Skin of body (tissue), 2 donors: ENCODE measurements around the gene RNF207. TPM values are rescaled to one million over a fixed set of nuclear protein-coding genes. Genes with fewer than 3 reads are reported as not detected.

Source experiments
- DNase-seq: peaks from one replicate; lab custom pipeline; 2025; lab: John Stamatoyannopoulos, UW
- total RNA-seq: library from RNA; depleted of rRNA; stranded (reverse); fragments of >200 nt; gene quantifications from one replicate; pipeline ENCODE4 v1.2.3, GENCODE V29; 2014

The RNF207 gene
- total RNA-seq, 1 donor from 2014 or later: 7.6 TPM

GRCh38 chr1:6224718-6225117, 18.8 kb downstream of the RNF207 start:
- no peak for DNase-seq

- no peak for DNase-seq
Observed at GRCh38 chr1:6225651-6226050, 19.7 kb downstream of the RNF207 start.

- DNase-seq: no peak
Observed at GRCh38 chr1:6233376-6233775, 27.5 kb downstream of the RNF207 start.

GRCh38 chr1:6234502-6235295, 28.8 kb downstream of the RNF207 start:
- no peak for DNase-seq

GRCh38 chr1:6235296-6235677, 29.4 kb downstream of the RNF207 start:
- no peak for DNase-seq

GRCh38 chr1:6237093-6237492, 31.2 kb downstream of the RNF207 start:
- DNase-seq: no peak

- no peak for DNase-seq
Observed at GRCh38 chr1:6239213-6239752, 33.4 kb downstream of the RNF207 start.

- peak; percentile 58 for DNase-seq
Observed at GRCh38 chr1:6239950-6240768, 34.2 kb downstream of the RNF207 start.

- no peak for DNase-seq
Observed at GRCh38 chr1:6241107-6241886, 35.4 kb downstream of the RNF207 start.

- DNase-seq: no peak
Observed at GRCh38 chr1:6241887-6242740, 36.2 kb downstream of the RNF207 start.

- DNase-seq: no peak
Observed at GRCh38 chr1:6243053-6243834, 37.3 kb downstream of the RNF207 start.

- DNase-seq: no peak
Observed at GRCh38 chr1:6243993-6244392, 38.1 kb downstream of the RNF207 start, which contains the start of gene HES3. TSS of gene HES3 (plus strand) at chr1:6244179. CDS start at chr1:6244366, 187 bp downstream.

GRCh38 chr1:6244401-6245049, 38.6 kb downstream of the RNF207 start:
- no peak for DNase-seq

- peak; percentile 72 for DNase-seq
Observed at GRCh38 chr1:6245086-6245868, 39.4 kb downstream of the RNF207 start.

- DNase-seq: no peak
Observed at GRCh38 chr1:6245869-6246496, 40.1 kb downstream of the RNF207 start.

GRCh38 chr1:6246497-6247467, 40.9 kb downstream of the RNF207 start:
- DNase-seq: peak; percentile 70

- DNase-seq: no peak
Observed at GRCh38 chr1:6247651-6248050, 41.7 kb downstream of the RNF207 start.
